Mesendoderm (in vitro differentiated cells): ENCODE measurements around the gene CDH2.

ENCODE experiments used
- DNase-seq: peaks from one replicate; pipeline ENCODE4 v3.0.0; 2013
- H2AK5ac ChIP-seq: 2 replicates; pipeline ENCODE4 v1.6.1; 2013; ENCODE audit warnings: low read length, inconsistent platforms
- H2BK120ac ChIP-seq: 2 replicates; pipeline ENCODE4 v1.6.1; 2013; ENCODE audit warnings: low read depth, mild to moderate bottlenecking, low read length, moderate library complexity, mixed read lengths
- H2BK15ac ChIP-seq: replicated peaks from 2 replicates; pipeline ENCODE4 v1.6.1; 2013; ENCODE audit warnings: low read depth, mild to moderate bottlenecking, moderate library complexity
- H2BK5ac ChIP-seq: 2 replicates; pipeline ENCODE4 v1.6.1; 2013; ENCODE audit warnings: low read length, inconsistent platforms
- H3K18ac ChIP-seq: 2 replicates; pipeline ENCODE4 v1.6.1; 2013; ENCODE audit warnings: mild to moderate bottlenecking, low read length, mixed read lengths
- H3K23ac ChIP-seq: one replicate; pipeline ENCODE4 v1.6.1; 2013; ENCODE audit warnings: low read length
- H3K27ac ChIP-seq: 2 replicates; pipeline ENCODE4 v1.5.1; 2013; ENCODE audit warnings: low read depth, mild to moderate bottlenecking, inconsistent platforms, low read length, moderate library complexity
- H3K27me3 ChIP-seq: 2 replicates; pipeline ENCODE4 v1.6.1; 2013; ENCODE audit warnings: low read length, control low read depth, mild to moderate bottlenecking, inconsistent platforms; ENCODE audit not compliant: insufficient read depth, poor library complexity
- H3K36me3 ChIP-seq: 2 replicates; pipeline ENCODE4 v1.6.1; 2013; ENCODE audit warnings: low read length, inconsistent platforms; ENCODE audit not compliant: control insufficient read depth, insufficient read depth
- H3K4ac ChIP-seq: one replicate; pipeline ENCODE4 v1.6.1; 2013; ENCODE audit warnings: low read depth, mild to moderate bottlenecking, low read length, moderate library complexity
- H3K4me1 ChIP-seq: 2 replicates; pipeline ENCODE4 v1.6.1; 2013; ENCODE audit warnings: low read depth, low read length, inconsistent platforms; ENCODE audit not compliant: control insufficient read depth
- H3K4me2 ChIP-seq: 2 replicates; pipeline ENCODE4 v1.6.1; 2013; ENCODE audit warnings: low read length
- H3K4me3 ChIP-seq: 2 replicates; pipeline ENCODE4 v1.5.1; 2013; ENCODE audit warnings: mild to moderate bottlenecking, low read length
- H3K56ac ChIP-seq: one replicate; pipeline ENCODE4 v1.6.1; 2013; ENCODE audit warnings: low read length
- H3K79me1 ChIP-seq: 2 replicates; pipeline ENCODE4 v1.6.1; 2013; ENCODE audit warnings: low read length, inconsistent platforms
- H3K79me2 ChIP-seq: 2 replicates; pipeline ENCODE4 v1.6.1; 2013; ENCODE audit warnings: mild to moderate bottlenecking, low read length; ENCODE audit not compliant: control insufficient read depth, insufficient read depth
- H3K9ac ChIP-seq: 2 replicates; pipeline ENCODE4 v1.6.1; 2013; ENCODE audit warnings: low read length, inconsistent platforms
- H4K5ac ChIP-seq: one replicate; pipeline ENCODE4 v1.6.1; 2013; ENCODE audit warnings: low read length
- H4K8ac ChIP-seq: one replicate; pipeline ENCODE4 v1.6.1; 2013; ENCODE audit warnings: low read depth, mild to moderate bottlenecking, control low read depth, low read length, moderate library complexity
- whole genome bisulfite sequencing: extraction: QIAGEN DNeasy Blood & Tissue Kit; methylation state at CpG from one replicate; pipeline ENCODE4 v1.1.7; 2013; ENCODE audit warnings: low lambda C conversion rate, missing lambda C conversion rate; ENCODE audit not compliant: insufficient coverage; ENCODE audit errors: extremely low coverage; 5-methylcytosine and 5-hydroxymethylcytosine counted together

The CDH2 gene

DNA sequence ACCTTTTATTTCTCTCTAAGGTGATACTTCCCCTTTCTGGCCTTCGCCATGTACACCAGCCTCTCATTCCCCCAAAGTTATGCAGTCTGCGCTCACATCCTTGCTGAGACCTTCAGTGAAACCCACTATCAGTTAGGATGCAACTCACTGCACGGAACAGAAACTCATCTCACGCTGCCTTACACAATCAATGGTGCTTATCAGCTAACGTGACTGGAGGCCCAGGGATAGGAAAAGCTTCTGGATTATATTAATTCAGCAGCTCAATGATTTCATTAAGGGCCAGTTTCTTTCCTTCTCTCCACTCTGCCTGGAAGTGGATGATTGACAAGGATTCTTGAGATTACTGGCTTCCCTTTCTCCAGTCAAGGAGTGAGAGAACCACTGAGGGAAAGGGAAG lies 44.8 kb downstream of the CDH2 start:
- peaks cover 15% of the 10 kb centered on the region for H3K4me1 ChIP-seq
- no peaks in the 10 kb centered on the region for H3K36me3 ChIP-seq
- H3K27me3 ChIP-seq = no peaks in the 10 kb centered on the region
- H2BK15ac ChIP-seq = no peak overlapping the region
- H3K79me2 ChIP-seq = peaks cover 45% of the 10 kb centered on the region
- H3K56ac ChIP-seq = peak overlapping the region; percentile 56
- peak overlapping the region; percentile 54 for H3K18ac ChIP-seq
- H2AK5ac ChIP-seq = peak overlapping the region; percentile 38
- no peak overlapping the region for H3K4ac ChIP-seq
- H3K79me1 ChIP-seq = peaks cover 21% of the 10 kb centered on the region
- H4K5ac ChIP-seq = no peak overlapping the region
- H3K9ac ChIP-seq = peak overlapping the region; percentile 2
- H3K23ac ChIP-seq = no peak overlapping the region
- no CpG with 5 or more reads among the region's 5 CpGs for WGBS
- no peak overlapping the region for H2BK120ac ChIP-seq
- H3K27ac ChIP-seq = peak overlapping the region; percentile 43
- H2BK5ac ChIP-seq = peak overlapping the region; percentile 18
- no peak overlapping the region for H4K8ac ChIP-seq
- no peak overlapping the region for H3K4me2 ChIP-seq
- H3K4me3 ChIP-seq = no peak overlapping the region
- DNase-seq = peak; percentile 62

- no peak overlapping the region for H3K4me3 ChIP-seq
Measured at GRCh38 chr18:28128659-28128980, 48.3 kb downstream of the CDH2 start.

DNA sequence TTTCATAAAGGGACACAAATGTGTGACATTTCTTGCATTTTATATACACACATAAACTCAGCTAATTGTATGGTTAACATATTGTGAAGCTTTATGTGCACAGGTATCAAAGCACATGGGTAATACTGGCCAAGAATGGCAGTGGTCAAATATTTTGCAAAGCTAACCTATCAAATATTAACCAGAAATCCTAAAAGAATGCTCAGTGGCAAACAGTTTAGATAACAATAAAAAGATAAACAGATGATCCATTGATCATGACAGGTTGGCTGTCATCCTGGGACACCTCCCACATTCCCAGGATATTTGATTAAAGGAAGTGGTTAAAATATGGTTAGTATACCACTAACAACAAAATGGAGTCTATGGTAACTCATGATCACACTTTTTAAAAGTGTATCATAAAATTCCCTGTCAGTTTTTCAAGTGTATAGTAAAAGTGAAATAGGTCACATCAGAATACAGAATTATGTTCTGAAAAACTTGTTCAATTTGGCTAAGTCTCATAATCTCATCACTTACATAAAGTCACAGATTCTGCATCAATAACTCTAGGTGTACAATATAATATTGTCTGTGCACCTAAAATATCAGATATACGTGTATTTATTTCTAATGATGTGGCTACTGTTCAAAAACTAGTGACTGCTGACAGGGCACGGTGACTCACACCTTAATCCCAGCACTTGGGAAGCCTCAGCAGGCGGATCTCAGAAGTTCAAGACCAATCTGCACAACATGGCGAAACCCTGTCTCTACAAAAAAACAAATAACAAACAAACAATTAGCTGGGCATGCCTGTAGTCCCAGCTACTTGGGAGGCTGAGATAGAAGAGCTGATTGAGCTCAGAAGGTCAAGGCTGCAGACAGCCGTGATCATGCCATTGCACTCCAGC lies 48.9 kb downstream of the CDH2 start:
- H2BK15ac ChIP-seq = no peak overlapping the region
- H2AK5ac ChIP-seq = no peak overlapping the region
- no peak overlapping the region for H4K8ac ChIP-seq
- DNase-seq = peak; percentile 49
- H3K4me2 ChIP-seq = no peak overlapping the region
- H2BK120ac ChIP-seq = no peak overlapping the region
- H2BK5ac ChIP-seq = no peak overlapping the region
- peaks cover 19% of the 10 kb centered on the region for H3K79me1 ChIP-seq
- H3K4me1 ChIP-seq = peaks cover 6% of the 10 kb centered on the region
- H3K36me3 ChIP-seq = no peaks in the 10 kb centered on the region
- no peaks in the 10 kb centered on the region for H3K27me3 ChIP-seq
- H3K23ac ChIP-seq = no peak overlapping the region
- no peak overlapping the region for H3K9ac ChIP-seq
- WGBS = no CpG with 5 or more reads among the region's 5 CpGs
- no peak overlapping the region for H3K18ac ChIP-seq
- H3K27ac ChIP-seq = no peak overlapping the region
- no peak overlapping the region for H3K56ac ChIP-seq
- H3K79me2 ChIP-seq = peaks cover 40% of the 10 kb centered on the region
- no peak overlapping the region for H3K4me3 ChIP-seq
- no peak overlapping the region for H3K4ac ChIP-seq
- H4K5ac ChIP-seq = no peak overlapping the region

More at GRCh38 chr18:28128659-28128980, 48.3 kb downstream of the CDH2 start:
- Histone ChIP-seq H2BK5ac (no peak overlapping the region), H3K56ac (no peak overlapping the region), H2BK15ac (no peak overlapping the region), H3K27ac (no peak overlapping the region), H3K79me1 (peaks cover 18% of the 10 kb centered on the region), H2AK5ac (no peak overlapping the region), H3K27me3 (no peaks in the 10 kb centered on the region), H3K4me1 (peaks cover 7% of the 10 kb centered on the region), H3K18ac (no peak overlapping the region), H3K23ac (no peak overlapping the region), H3K79me2 (peaks cover 41% of the 10 kb centered on the region), H2BK120ac (no peak overlapping the region), H3K4ac (no peak overlapping the region), H3K9ac (no peak overlapping the region), H4K5ac (no peak overlapping the region), H3K36me3 (no peaks in the 10 kb centered on the region), H4K8ac (no peak overlapping the region), H3K4me2 (no peak overlapping the region)
- DNase-seq = no peak
- WGBS = no CpG with 5 or more reads among the region's 3 CpGs

GRCh38 chr18:28127228-28127627 lies 49.7 kb downstream of the CDH2 start:
- no peak overlapping the region for H2AK5ac ChIP-seq
- H3K79me1 ChIP-seq = peaks cover 15% of the 10 kb centered on the region
- H4K5ac ChIP-seq = no peak overlapping the region
- no peaks in the 10 kb centered on the region for H3K27me3 ChIP-seq
- no peak overlapping the region for H3K4ac ChIP-seq
- H3K18ac ChIP-seq = no peak overlapping the region
- no peak overlapping the region for H2BK15ac ChIP-seq
- DNase-seq = no peak
- H3K4me2 ChIP-seq = no peak overlapping the region
- H3K9ac ChIP-seq = no peak overlapping the region
- H2BK120ac ChIP-seq = no peak overlapping the region
- H3K79me2 ChIP-seq = peaks cover 33% of the 10 kb centered on the region
- no CpG with 5 or more reads among the region's 6 CpGs for WGBS
- H2BK5ac ChIP-seq = no peak overlapping the region
- H3K23ac ChIP-seq = no peak overlapping the region
- H3K4me1 ChIP-seq = peaks cover 2% of the 10 kb centered on the region
- H3K27ac ChIP-seq = no peak overlapping the region
- H4K8ac ChIP-seq = no peak overlapping the region
- H3K56ac ChIP-seq = no peak overlapping the region
- no peak overlapping the region for H3K4me3 ChIP-seq
- H3K36me3 ChIP-seq = no peaks in the 10 kb centered on the region

- Histone ChIP-seq H4K5ac (no peak overlapping the region), H3K9ac (no peak overlapping the region), H3K79me1 (peaks cover 16% of the 10 kb centered on the region), H2BK5ac (no peak overlapping the region), H3K4me2 (no peak overlapping the region), H3K27me3 (no peaks in the 10 kb centered on the region), H3K56ac (no peak overlapping the region), H2BK15ac (no peak overlapping the region), H3K36me3 (no peaks in the 10 kb centered on the region), H3K4ac (no peak overlapping the region), H2AK5ac (no peak overlapping the region), H3K18ac (no peak overlapping the region), H3K27ac (no peak overlapping the region), H3K79me2 (peaks cover 33% of the 10 kb centered on the region), H3K23ac (no peak overlapping the region), H2BK120ac (no peak overlapping the region), H3K4me1 (no peaks in the 10 kb centered on the region), H3K4me3 (no peak overlapping the region), H4K8ac (no peak overlapping the region)
- no peak for DNase-seq
- no CpG with 5 or more reads among the region's 5 CpGs for WGBS
Measured at GRCh38 chr18:28126768-28127167, 50.2 kb downstream of the CDH2 start.

- no peaks in the 10 kb centered on the region for H3K36me3 ChIP-seq
- H3K23ac ChIP-seq = no peak overlapping the region
- H4K8ac ChIP-seq = no peak overlapping the region
- H3K79me2 ChIP-seq = peaks cover 29% of the 10 kb centered on the region
- H2BK15ac ChIP-seq = no peak overlapping the region
- no peak overlapping the region for H3K18ac ChIP-seq
- H4K5ac ChIP-seq = no peak overlapping the region
- H2AK5ac ChIP-seq = no peak overlapping the region
- no peak overlapping the region for H3K9ac ChIP-seq
- no peaks in the 10 kb centered on the region for H3K4me1 ChIP-seq
- no CpG with 5 or more reads among the region's 3 CpGs for WGBS
- no peak for DNase-seq
- H2BK5ac ChIP-seq = no peak overlapping the region
- no peaks in the 10 kb centered on the region for H3K27me3 ChIP-seq
- no peak overlapping the region for H3K4ac ChIP-seq
- H3K79me1 ChIP-seq = peaks cover 18% of the 10 kb centered on the region
- H3K4me3 ChIP-seq = no peak overlapping the region
- H3K56ac ChIP-seq = no peak overlapping the region
- H3K4me2 ChIP-seq = no peak overlapping the region
- no peak overlapping the region for H2BK120ac ChIP-seq
- H3K27ac ChIP-seq = no peak overlapping the region
Measured at GRCh38 chr18:28125051-28125450, 51.9 kb downstream of the CDH2 start.
